Measurements from ENCODE around the gene IWS1.
"Not testable (repeated sequence)": the region's sequence is repeated elsewhere in the genome, so short reads cannot be mapped to it uniquely, and the experiment has no call there.

Gene IWS1

GRCh38 chr2:127528487-127528886, 2.2 kb upstream of the IWS1 start:
- DNase-seq (ENCODE audit: low read depth), result no peak

GRCh38 chr2:127527001-127527804, 914 bp upstream of the IWS1 start:
- no peak for DNase-seq (ENCODE audit: low read depth)

- peak; percentile 42 for DNase-seq (ENCODE audit: low read depth)
Observed at GRCh38 chr2:127525691-127526131, 578 bp downstream of the IWS1 start.

- DNase-seq (ENCODE audit: low read depth), result not testable (repeated sequence)
Observed at GRCh38 chr2:127524198-127524834, 2.0 kb downstream of the IWS1 start.

- no peak for DNase-seq (ENCODE audit: low read depth)
Observed at GRCh38 chr2:127523269-127523939, 2.9 kb downstream of the IWS1 start.

DNA sequence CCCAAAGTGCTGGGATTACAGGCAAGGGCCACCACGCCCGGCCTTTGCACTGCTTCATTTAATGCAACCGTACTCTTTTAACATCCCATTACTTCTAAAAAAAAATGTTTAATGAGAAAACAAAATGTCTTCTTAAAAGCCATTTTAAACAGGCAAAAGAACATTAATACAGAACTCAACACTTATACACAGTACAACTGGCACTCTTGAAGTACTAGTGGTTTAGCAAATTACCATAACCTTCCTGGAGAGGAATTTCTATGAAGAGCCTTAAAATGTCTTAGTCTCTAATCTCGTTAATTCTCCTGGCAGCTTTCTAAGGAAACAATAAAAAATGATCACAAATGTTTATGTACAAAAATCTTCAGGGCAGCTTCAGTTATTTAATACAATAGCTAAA, 5.9 kb downstream of the IWS1 start:
- no peak for DNase-seq (ENCODE audit: low read depth)

DNA sequence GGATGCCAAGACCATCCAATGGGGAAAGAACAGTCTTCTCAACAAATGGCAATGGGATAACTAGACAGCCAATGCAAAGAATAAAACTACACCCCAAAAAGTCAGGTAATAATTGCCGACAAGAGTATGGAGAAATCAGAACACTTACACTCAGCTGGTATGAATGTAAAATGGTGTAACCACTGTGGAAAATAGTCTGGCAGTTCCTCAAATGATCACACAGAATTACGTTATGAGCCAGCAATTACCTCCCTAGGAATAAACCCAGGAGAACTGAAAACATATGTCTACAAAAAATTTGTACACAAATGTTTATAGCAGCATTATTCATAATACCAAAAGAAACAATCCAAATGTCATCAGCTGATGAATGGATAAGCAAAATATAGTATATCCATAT, 8.8 kb downstream of the IWS1 start:
- no peak for DNase-seq (ENCODE audit: low read depth)

GRCh38 chr2:127516041-127516762, 10.1 kb downstream of the IWS1 start:
- DNase-seq (ENCODE audit: low read depth), result no peak

GRCh38 chr2:127515383-127515915, 10.8 kb downstream of the IWS1 start:
- DNase-seq (ENCODE audit: low read depth), result no peak

GRCh38 chr2:127514485-127514884, 11.8 kb downstream of the IWS1 start:
- no peak for DNase-seq (ENCODE audit: low read depth)

- DNase-seq (ENCODE audit: low read depth), result no peak
Observed at GRCh38 chr2:127514076-127514475, 12.2 kb downstream of the IWS1 start.

GRCh38 chr2:127512362-127512761, 13.9 kb downstream of the IWS1 start:
- no peak for DNase-seq (ENCODE audit: low read depth)

- no peak for DNase-seq (ENCODE audit: low read depth)
Observed at GRCh38 chr2:127511917-127512316, 14.4 kb downstream of the IWS1 start.

- DNase-seq (ENCODE audit: low read depth), result no peak
Observed at GRCh38 chr2:127511090-127511695, 15.1 kb downstream of the IWS1 start.

DNA sequence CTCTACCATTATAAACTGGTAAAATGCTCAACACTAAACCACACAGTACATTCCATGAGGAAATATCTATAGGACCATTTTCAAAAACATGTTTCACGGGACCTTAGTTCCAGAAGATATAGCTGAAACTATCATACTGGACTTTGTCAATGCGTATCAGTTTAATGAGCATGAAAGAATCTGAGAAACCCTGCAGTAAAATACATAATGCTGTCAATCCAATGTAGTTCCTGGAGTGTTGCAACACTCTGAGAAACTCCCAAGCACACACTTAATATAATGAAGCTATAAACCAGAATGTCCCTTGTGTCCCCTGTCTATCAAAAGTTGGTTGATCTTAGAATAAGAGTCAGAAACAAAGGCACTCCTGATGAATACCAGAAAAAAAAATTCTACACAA, 16.2 kb downstream of the IWS1 start:
- no peak for DNase-seq (ENCODE audit: low read depth)

- DNase-seq (ENCODE audit: low read depth), result peak; percentile 100
Observed at GRCh38 chr2:127508631-127509034, 17.7 kb downstream of the IWS1 start.

DNA sequence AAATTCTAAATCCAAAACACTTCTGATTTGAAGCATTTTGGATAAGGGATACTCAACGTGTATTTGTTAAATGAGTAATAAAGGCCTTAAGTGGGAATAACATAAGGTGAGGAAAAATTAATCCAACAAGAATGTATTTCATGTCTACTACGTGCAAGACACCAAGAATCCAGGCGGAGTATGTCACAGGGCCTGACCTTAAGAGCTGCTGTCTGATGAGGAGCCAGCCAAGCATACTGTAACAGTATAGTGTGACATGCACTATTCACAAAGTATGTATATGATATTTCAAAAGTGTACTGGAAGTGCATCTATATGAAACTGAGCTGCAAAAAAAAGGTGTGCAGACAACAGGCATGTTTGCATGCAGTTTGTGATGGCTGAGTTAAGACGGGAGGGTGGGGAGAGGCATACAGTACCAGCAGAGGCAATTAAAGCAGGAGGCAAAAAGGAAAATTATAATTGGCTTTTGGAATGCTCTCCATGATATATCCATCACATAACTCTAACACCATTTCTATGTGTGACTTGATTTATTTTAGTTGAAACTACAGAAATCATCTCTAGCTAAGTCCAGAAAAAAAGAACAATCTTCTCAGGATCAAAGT, 18.2 kb downstream of the IWS1 start:
- DNase-seq (ENCODE audit: low read depth), result peak; percentile 61

DNA sequence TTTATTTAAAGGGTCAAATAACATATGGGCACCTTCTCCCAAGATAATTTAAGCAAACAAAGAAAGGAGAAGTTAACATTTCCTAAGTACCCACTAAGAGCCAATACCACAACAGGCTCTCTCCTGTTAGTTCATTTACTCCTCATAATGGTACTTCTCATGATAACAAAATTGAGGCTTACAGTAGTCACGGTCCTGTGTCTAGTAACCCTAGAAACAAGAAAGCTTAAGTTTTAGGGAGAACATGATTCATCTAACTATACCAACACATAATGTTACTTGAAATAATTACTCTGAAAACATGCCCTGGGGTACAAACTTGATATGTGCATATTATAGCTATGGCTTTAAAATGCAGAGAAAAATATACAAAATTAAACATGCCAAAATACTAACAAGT, 19.8 kb downstream of the IWS1 start:
- no peak for DNase-seq (ENCODE audit: low read depth)

- no peak for DNase-seq (ENCODE audit: low read depth)
Observed at GRCh38 chr2:127504552-127505430, 21.5 kb downstream of the IWS1 start.

GRCh38 chr2:127503491-127503890, 22.8 kb downstream of the IWS1 start:
- DNase-seq (ENCODE audit: low read depth), result no peak

Measured in HS-27A (cell line).